Psoas muscle (tissue), 8 donors: Measurements from ENCODE around the gene REXO4. TPM values are rescaled to one million over a fixed set of nuclear protein-coding genes. Genes with fewer than 3 reads are reported as not detected.

Source experiments
- ATAC-seq, 4 donors: fragments of 200-7000 bp; cut with Tn5 transposase; one replicate each; pipeline ENCODE4 v1.9.1; 2020; ENCODE audit warnings: moderate library complexity in 3 of 4, mild to moderate bottlenecking in 2 of 4
- DNase-seq, 2 donors: peaks; one replicate each; pipeline ENCODE4 v3.0.0-alpha.2; 2020
- H3K27ac ChIP-seq: fragments of 200-600 bp; one replicate; pipeline ENCODE4 v1.8.0; 2022
- H3K27me3 ChIP-seq, 3 donors: fragments of 200-600 bp in 1 of 3; one replicate each; pipeline versions ENCODE4 v1.6.1 to v1.8.0; 2013 to 2022; ENCODE audit warnings: low read length in 2 of 3, mild to moderate bottlenecking in 2 of 3, moderate library complexity in 1 of 3; ENCODE audit not compliant: insufficient read depth in 3 of 3
- H3K36me3 ChIP-seq, 2 donors: fragments of 200-600 bp in 1 of 2; one replicate each; pipeline versions ENCODE4 v1.6.1 to v1.8.0; 2013 to 2022; ENCODE audit warnings: low read depth in 1 of 2, mild to moderate bottlenecking in 1 of 2, moderate library complexity in 1 of 2; ENCODE audit not compliant: insufficient read depth in 1 of 2
- H3K4me1 ChIP-seq: fragments of 200-600 bp; one replicate; pipeline ENCODE4 v1.8.0; 2022
- H3K4me3 ChIP-seq: fragments of 200-600 bp; one replicate; pipeline ENCODE4 v1.8.0; 2022; ENCODE audit warnings: mild to moderate bottlenecking
- H3K9me3 ChIP-seq: fragments of 200-600 bp; one replicate; pipeline ENCODE4 v1.8.0; 2022
- CTCF ChIP-seq: fragments of 200-600 bp; IDR thresholded peaks from one replicate; pipeline ENCODE4 v1.8.0; 2022; ENCODE audit warnings: antibody characterized with exemption
- WGBS, 3 donors: extraction: QIAGEN DNeasy Blood & Tissue Kit; methylation state at CpG; one replicate each; pipeline versions ENCODE4 v1.1.6 to v1.1.7; 2013; 5-methylcytosine and 5-hydroxymethylcytosine counted together
- intact Hi-C, 2 donors: fragments of 100-400 bp; cut with DNase I; formaldehyde crosslinking; loops; one replicate each; pipeline versions ENCODE4 v1.11.0 to v1.14.2; 2022
- polyA plus RNA-seq, 3 donors: library from polyadenylated mRNA; stranded (reverse); fragments of 200-250 nt; gene quantifications; one replicate each; pipeline ENCODE4 v1.2.3, GENCODE V29; 2013
- total RNA-seq, 4 donors: library from RNA; stranded (reverse); fragmentation: NEBNext Ultra II Directional in 2 of 4; extraction: Animal tissue kit (Norgen Biotek cat#: 25700) in 2 of 4; gene quantifications; one replicate each; pipeline versions ENCODE4 v1.2.1 to v1.2.4, GENCODE V29; 2021 to 2023
- donor health status: healthy with polysubstance abuse.
- donor health status: DM: no; HTN: no; CAD: no; lungs with moderate emphysema.
- donor health status: Bipolar disorder and iron deficiency.
- donor health status: healthy.
- donor health status: DM: yes; HTN: yes; CAD: no.
- donor health status: DM: no; HTN: no; CAD: no.
- donor health status: DM: no; HTN: no; CAD: no.
- donor health status: DM: yes; HTN: yes; CAD: no.

The REXO4 gene
- total and polyA plus RNA-seq, 7 donors = 23.8 to 75.2 (median 31.2) TPM

- no peak for DNase-seq
- H3K36me3 ChIP-seq = no peaks in the 10 kb centered on the region
- intact Hi-C loops = no loop called here
- H3K4me1 ChIP-seq = no peaks in the 10 kb centered on the region
- 71 to 80% (median 73%) methylated on average over 7 of the region's 7 CpGs for WGBS, 3 donors
- no peak overlapping the region for H3K4me3 ChIP-seq
- peaks cover 0 to 26% (median 5%) of the 10 kb centered on the region in 3 donors for H3K27me3 ChIP-seq
- H3K27ac ChIP-seq = no peak overlapping the region
- no peak for TF ChIP-seq CTCF
- ATAC-seq = no peak
- H3K9me3 ChIP-seq = no peaks in the 10 kb centered on the region
Measured at GRCh38 chr9:133390713-133391112, 27.1 kb downstream of the REXO4 start.

GRCh38 chr9:133389562-133389961, 28.2 kb downstream of the REXO4 start:
- no peak for ATAC-seq
- Histone ChIP-seq H3K36me3 (no peaks in the 10 kb centered on the region), H3K27ac (no peak overlapping the region), H3K4me3 (no peak overlapping the region), H3K4me1 (no peaks in the 10 kb centered on the region), H3K9me3 (no peaks in the 10 kb centered on the region), H3K27me3 (peaks cover 0 to 15% (median 4%) of the 10 kb centered on the region in 3 donors)
- no peak for TF ChIP-seq CTCF
- DNase-seq = no peak
- intact Hi-C loops = no loop called here
- WGBS, 3 donors = 73 to 75% (median 73%) methylated on average over 13 of the region's 13 CpGs

- ATAC-seq (no peak), DNase-seq (no peak)
- 89 to 92% (median 92%) methylated on average over 12 of the region's 12 CpGs for WGBS, 3 donors
- Histone ChIP-seq H3K4me1 (no peaks in the 10 kb centered on the region), H3K4me3 (no peak overlapping the region), H3K9me3 (no peaks in the 10 kb centered on the region), H3K36me3 (no peaks in the 10 kb centered on the region), H3K27ac (no peak overlapping the region), H3K27me3 (peaks cover 0 to 11% (median 4%) of the 10 kb centered on the region in 3 donors)
- no peak for TF ChIP-seq CTCF
- intact Hi-C loops = no loop called here
Measured at GRCh38 chr9:133389025-133389557, 28.7 kb downstream of the REXO4 start.

- Histone ChIP-seq H3K27me3 (peaks cover 0 to 10% (median 0%) of the 10 kb centered on the region in 3 donors), H3K9me3 (no peaks in the 10 kb centered on the region), H3K4me1 (no peaks in the 10 kb centered on the region), H3K27ac (no peak overlapping the region), H3K36me3 (no peaks in the 10 kb centered on the region), H3K4me3 (no peak overlapping the region)
- no peak for ATAC-seq
- intact Hi-C loops = no loop called here
- DNase-seq = no peak
- TF ChIP-seq CTCF = no peak
- 83 to 84% (median 84%) methylated on average over 9 of the region's 9 CpGs for WGBS, 3 donors
Measured at GRCh38 chr9:133387680-133388079, 30.1 kb downstream of the REXO4 start.

GRCh38 chr9:133386338-133386737, 31.5 kb downstream of the REXO4 start:
- no peak for TF ChIP-seq CTCF
- Histone ChIP-seq H3K4me1 (no peaks in the 10 kb centered on the region), H3K27me3 (peaks cover 0 to 10% (median 0%) of the 10 kb centered on the region in 3 donors), H3K9me3 (no peaks in the 10 kb centered on the region), H3K36me3 (no peaks in the 10 kb centered on the region), H3K4me3 (no peak overlapping the region), H3K27ac (no peak overlapping the region)
- DNase-seq (no peak), ATAC-seq (no peak)
- WGBS, 3 donors = 69 to 74% (median 73%) methylated on average over 13 of the region's 13 CpGs
- intact Hi-C loops = no loop called here
